Adipocyte (in vitro differentiated cells): ENCODE data around the gene SEMA5A.

Experiments
- DNase-seq: peaks from one replicate; pipeline ENCODE4 v3.0.0-alpha.2; 2015; ENCODE audit warnings: low read depth
- H3K27me3 ChIP-seq: replicated peaks from 2 replicates; pipeline ENCODE4 v1.7.0; 2013; ENCODE audit warnings: mild to moderate bottlenecking, low read length, moderate library complexity; ENCODE audit not compliant: control insufficient read depth, insufficient read depth
- H3K36me3 ChIP-seq: 2 replicates; pipeline ENCODE4 v1.7.0; 2013; ENCODE audit warnings: low read length, mild to moderate bottlenecking, moderate library complexity; ENCODE audit not compliant: control insufficient read depth, insufficient read depth, severe bottlenecking
- H3K4me1 ChIP-seq: 2 replicates; pipeline ENCODE4 v1.7.0; 2013; ENCODE audit warnings: mild to moderate bottlenecking, low read length, moderate library complexity; ENCODE audit not compliant: control insufficient read depth, insufficient read depth
- H3K4me3 ChIP-seq: 2 replicates; pipeline ENCODE4 v1.7.0; 2013; ENCODE audit warnings: mild to moderate bottlenecking, low read length, moderate library complexity
- H3K9ac ChIP-seq: 2 replicates; pipeline ENCODE4 v1.7.0; 2013; ENCODE audit warnings: mild to moderate bottlenecking, low read length, moderate library complexity
- H3K9me3 ChIP-seq: 2 replicates; pipeline ENCODE4 v1.7.0; 2013; ENCODE audit warnings: mild to moderate bottlenecking, low read length, moderate library complexity; ENCODE audit not compliant: control insufficient read depth

The SEMA5A gene

DNA sequence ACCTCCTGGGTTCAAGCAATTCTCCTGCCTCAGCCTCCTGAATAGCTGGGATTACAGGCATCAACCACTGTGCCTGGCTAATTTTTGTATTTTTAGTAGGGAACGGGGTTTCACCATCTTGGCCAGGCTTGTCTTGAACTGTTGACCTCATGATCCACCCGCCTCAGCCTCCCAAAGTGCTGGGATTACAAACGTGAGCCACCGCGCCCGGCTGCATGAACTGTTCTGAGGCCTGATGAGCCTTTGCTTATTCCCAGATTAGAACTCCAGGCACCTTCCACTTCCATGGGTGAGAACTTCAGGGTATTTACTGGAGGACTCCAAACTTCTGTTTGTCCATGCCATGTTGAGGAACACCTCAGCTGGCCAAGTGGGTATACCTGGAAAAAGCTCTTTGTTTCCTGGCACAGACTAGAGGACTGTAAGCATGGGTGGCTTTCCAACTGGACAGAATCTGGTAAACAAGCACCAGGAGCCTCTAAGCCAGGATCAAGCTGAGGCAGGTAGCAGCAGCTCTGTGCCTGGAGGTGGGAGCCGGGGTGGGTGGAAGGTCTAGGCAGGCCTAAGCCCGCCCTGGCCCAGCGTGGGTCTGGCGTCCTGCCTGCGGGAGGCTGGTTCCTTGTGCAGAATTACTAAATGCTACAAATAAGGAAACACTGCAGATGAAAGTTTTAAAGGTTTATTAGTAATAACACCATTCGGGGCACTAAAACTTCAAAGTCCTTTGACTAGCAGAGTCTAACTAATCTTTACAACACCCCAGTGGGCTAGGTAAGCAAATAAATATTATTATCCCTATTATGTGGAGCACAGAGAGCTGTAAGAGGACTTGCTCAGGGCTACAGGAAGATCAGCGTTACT, 78.4 kb downstream of the SEMA5A start:
- no peaks in the 10 kb centered on the region for H3K36me3 ChIP-seq
- no peaks in the 10 kb centered on the region for H3K9me3 ChIP-seq
- H3K4me3 ChIP-seq, result peak overlapping the region; percentile 54
- no peak for DNase-seq
- peak overlapping the region; percentile 71 for H3K9ac ChIP-seq
- H3K27me3 ChIP-seq, result no peaks in the 10 kb centered on the region
- H3K4me1 ChIP-seq, result peaks cover 24% of the 10 kb centered on the region

- DNase-seq, result no peak
- no peaks in the 10 kb centered on the region for H3K9me3 ChIP-seq
- H3K4me1 ChIP-seq, result peaks cover 24% of the 10 kb centered on the region
- no peak overlapping the region for H3K9ac ChIP-seq
- peak overlapping the region; percentile 31 for H3K4me3 ChIP-seq
- H3K36me3 ChIP-seq, result no peaks in the 10 kb centered on the region
- no peaks in the 10 kb centered on the region for H3K27me3 ChIP-seq
Measured at GRCh38 chr5:9466697-9467096, 79.2 kb downstream of the SEMA5A start.

DNA sequence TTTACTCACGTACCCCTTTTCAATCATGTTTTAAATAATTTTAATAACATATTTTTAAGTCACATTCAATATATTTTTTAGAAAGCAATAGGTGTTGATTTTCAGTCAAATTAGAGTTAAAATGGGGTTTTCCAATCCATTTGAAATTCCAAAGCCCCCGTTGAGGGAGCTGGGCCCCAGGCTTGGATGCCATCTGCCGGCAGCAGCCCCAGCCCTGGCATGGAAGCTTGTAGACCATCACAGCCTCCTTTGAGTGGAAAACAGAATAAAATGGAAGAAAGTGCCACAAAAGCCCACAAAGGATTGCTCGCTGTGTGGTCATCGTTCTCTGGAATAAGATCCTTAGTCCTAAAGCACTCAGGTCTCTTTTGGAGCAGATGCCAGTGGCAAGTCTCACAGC, 81.4 kb downstream of the SEMA5A start:
- H3K36me3 ChIP-seq, result no peaks in the 10 kb centered on the region

DNA sequence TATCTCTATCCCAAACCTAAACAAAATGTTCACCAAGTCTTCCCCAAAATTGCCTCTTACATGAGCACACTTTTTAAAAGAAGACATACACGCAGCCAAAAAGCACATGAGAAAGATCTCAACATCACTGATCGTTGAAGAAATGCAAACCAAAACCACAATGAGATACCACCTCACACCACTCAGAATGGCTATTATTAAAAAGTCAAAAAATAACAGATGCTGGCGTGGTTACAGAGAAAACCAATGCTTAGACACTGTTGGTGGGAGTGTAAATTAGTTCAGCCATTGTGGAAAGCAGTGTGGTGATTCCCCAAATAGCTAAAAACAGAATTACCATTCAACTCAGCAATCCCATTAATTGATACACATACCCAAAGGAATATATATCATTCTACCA, 83.8 kb downstream of the SEMA5A start:
- Histone ChIP-seq H3K27me3 (no peaks in the 10 kb centered on the region), H3K9ac (no peak overlapping the region), H3K9me3 (peaks cover 4% of the 10 kb centered on the region), H3K36me3 (no peaks in the 10 kb centered on the region), H3K4me1 (peaks cover 9% of the 10 kb centered on the region), H3K4me3 (no peak overlapping the region)
- DNase-seq, result no peak

More for the DNA sequence above, 81.4 kb downstream of the SEMA5A start:
- peaks cover under 1% of the 10 kb centered on the region for H3K9me3 ChIP-seq
- peaks cover 24% of the 10 kb centered on the region for H3K4me1 ChIP-seq
- no peak overlapping the region for H3K9ac ChIP-seq
- DNase-seq, result no peak
- H3K27me3 ChIP-seq, result no peaks in the 10 kb centered on the region
- no peak overlapping the region for H3K4me3 ChIP-seq

GRCh38 chr5:9460885-9461645, 84.8 kb downstream of the SEMA5A start:
- DNase-seq, result no peak
- Histone ChIP-seq H3K9me3 (peaks cover 4% of the 10 kb centered on the region), H3K9ac (no peak overlapping the region), H3K36me3 (no peaks in the 10 kb centered on the region), H3K4me1 (no peaks in the 10 kb centered on the region), H3K27me3 (no peaks in the 10 kb centered on the region), H3K4me3 (no peak overlapping the region)

DNA sequence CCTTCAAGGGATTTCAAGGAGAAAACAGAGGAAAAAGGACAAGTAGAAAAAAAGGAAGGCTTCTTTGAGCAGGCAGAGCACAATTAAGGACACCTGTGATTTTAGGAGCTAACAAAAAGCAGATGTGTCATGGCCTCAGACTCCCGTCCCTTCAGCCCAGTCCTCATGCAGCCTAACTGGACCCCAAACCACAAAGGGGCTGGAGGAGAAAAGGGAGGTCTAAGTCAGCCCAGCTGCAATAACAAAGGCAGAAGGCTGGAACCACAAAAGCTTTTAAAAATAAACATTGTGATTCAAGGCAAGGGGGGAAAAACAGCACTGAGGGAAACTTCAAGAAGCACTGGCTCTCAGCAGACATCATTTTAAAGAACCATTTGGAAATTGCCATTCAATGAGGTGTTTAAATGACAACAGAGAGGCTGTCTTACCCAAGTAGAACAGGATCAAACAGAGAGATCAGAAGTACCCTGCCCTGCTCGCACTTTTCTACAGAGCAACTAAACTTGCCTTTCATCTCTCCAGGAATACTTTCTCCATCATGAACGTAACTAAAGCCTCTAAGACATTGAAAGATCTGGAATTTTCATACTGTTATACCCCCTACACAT, 89.3 kb downstream of the SEMA5A start:
- Histone ChIP-seq H3K4me3 (no peak overlapping the region), H3K9me3 (peaks cover 12% of the 10 kb centered on the region), H3K4me1 (no peaks in the 10 kb centered on the region), H3K27me3 (no peaks in the 10 kb centered on the region), H3K36me3 (no peaks in the 10 kb centered on the region), H3K9ac (no peak overlapping the region)
- DNase-seq, result peak; percentile 89

GRCh38 chr5:9455826-9456434, 89.9 kb downstream of the SEMA5A start:
- Histone ChIP-seq H3K4me3 (no peak overlapping the region), H3K4me1 (no peaks in the 10 kb centered on the region), H3K36me3 (no peaks in the 10 kb centered on the region), H3K27me3 (no peaks in the 10 kb centered on the region), H3K9ac (no peak overlapping the region), H3K9me3 (peaks cover 12% of the 10 kb centered on the region)
- peak; percentile 32 for DNase-seq

GRCh38 chr5:9454491-9454890, 91.4 kb downstream of the SEMA5A start:
- no peaks in the 10 kb centered on the region for H3K27me3 ChIP-seq
- H3K4me3 ChIP-seq, result no peak overlapping the region
- H3K36me3 ChIP-seq, result no peaks in the 10 kb centered on the region
- no peak for DNase-seq
- no peak overlapping the region for H3K9ac ChIP-seq
- peaks cover 12% of the 10 kb centered on the region for H3K9me3 ChIP-seq
- no peaks in the 10 kb centered on the region for H3K4me1 ChIP-seq

DNA sequence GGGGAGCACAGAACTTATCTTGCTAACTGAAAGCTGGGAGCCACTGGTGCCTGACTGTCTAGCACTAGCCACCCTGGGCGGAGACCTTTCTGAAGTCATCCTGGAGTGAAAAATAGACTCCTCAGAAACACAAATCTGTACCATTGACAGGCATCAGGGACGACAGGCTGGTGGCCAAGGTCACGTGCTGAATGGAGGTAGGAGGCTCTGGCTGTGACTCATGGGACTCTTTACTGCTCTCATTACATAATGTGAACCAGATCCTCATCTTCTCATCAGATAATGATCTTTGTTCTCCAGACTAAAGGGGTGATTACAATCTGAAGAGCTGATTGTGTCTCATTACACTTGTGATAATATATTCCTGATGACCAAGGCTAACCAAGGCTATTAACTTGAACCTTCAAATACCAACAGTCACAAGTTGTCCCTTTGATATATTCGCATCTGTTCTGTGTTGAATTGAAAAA, 91.8 kb downstream of the SEMA5A start:
- H3K27me3 ChIP-seq, result no peaks in the 10 kb centered on the region
- H3K9me3 ChIP-seq, result peaks cover 8% of the 10 kb centered on the region
- DNase-seq, result no peak
- no peaks in the 10 kb centered on the region for H3K36me3 ChIP-seq
- H3K9ac ChIP-seq, result no peak overlapping the region
- H3K4me3 ChIP-seq, result no peak overlapping the region
- H3K4me1 ChIP-seq, result no peaks in the 10 kb centered on the region

- peaks cover 8% of the 10 kb centered on the region for H3K9me3 ChIP-seq
- no peak overlapping the region for H3K4me3 ChIP-seq
- H3K4me1 ChIP-seq, result no peaks in the 10 kb centered on the region
- no peaks in the 10 kb centered on the region for H3K27me3 ChIP-seq
- H3K9ac ChIP-seq, result no peak overlapping the region
- no peaks in the 10 kb centered on the region for H3K36me3 ChIP-seq
- no peak for DNase-seq
Measured at GRCh38 chr5:9453480-9454011, 92.3 kb downstream of the SEMA5A start.
